Measurements from ENCODE around the gene ERC2.

DNA sequence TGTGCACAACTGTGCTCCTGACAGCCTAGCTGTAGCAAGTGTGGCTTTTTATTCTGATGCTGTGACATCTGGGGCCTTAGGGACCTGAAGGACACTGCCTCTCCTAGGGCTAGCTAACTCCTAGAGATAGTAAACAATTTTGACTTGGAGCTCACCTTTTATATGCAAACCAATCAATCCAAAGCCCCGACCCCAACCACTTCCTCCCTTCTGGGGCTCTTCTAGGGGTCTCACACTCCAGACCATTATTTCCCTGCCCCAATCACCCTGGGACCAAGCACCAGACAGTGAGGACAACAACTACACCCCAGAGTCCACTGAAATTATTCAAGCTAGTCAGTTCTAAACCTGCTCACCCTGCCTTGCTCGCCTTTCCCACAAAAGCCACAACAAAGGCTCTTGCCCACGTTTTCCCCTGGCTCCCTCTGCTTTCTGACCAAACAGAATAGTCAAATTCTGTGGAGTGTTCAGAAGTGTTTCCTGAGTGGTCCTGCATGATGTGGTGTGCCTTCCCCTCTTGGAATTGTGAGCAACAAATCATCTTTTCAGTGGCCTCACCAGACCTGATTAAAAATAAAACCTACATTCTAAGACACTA lies 897.0 kb downstream of the ERC2 start:
- TF ChIP-seq EZH2 (IDR thresholded peaks at IDR 0.05; ENCODE audit: low read length, missing control alignments), result no peak
- TF ChIP-seq, protein P1, sequence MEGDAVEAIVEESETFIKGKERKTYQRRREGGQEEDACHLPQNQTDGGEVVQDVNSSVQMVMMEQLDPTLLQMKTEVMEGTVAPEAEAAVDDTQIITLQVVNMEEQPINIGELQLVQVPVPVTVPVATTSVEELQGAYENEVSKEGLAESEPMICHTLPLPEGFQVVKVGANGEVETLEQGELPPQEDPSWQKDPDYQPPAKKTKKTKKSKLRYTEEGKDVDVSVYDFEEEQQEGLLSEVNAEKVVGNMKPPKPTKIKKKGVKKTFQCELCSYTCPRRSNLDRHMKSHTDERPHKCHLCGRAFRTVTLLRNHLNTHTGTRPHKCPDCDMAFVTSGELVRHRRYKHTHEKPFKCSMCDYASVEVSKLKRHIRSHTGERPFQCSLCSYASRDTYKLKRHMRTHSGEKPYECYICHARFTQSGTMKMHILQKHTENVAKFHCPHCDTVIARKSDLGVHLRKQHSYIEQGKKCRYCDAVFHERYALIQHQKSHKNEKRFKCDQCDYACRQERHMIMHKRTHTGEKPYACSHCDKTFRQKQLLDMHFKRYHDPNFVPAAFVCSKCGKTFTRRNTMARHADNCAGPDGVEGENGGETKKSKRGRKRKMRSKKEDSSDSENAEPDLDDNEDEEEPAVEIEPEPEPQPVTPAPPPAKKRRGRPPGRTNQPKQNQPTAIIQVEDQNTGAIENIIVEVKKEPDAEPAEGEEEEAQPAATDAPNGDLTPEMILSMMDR (conservative IDR thresholded peaks at IDR 0.05 in 1 of 2, IDR thresholded peaks at IDR 0.05 in 1 of 2; ENCODE audit: low read depth in 1 of 2, low read length in 2 of 2), result no peak

All from fibroblast of lung (primary cell).